GM08714 (cell line): Measurements from ENCODE around the gene RBP7.

Experiments used
- H3K4me3 ChIP-seq: fragments of 200-500 bp; sonication (Bioruptor generic); 2 replicates; pipeline ENCODE4 v1.5.1; 2014; ENCODE audit warnings: mild to moderate bottlenecking, low read length, inconsistent platforms
- ZNF274 ChIP-seq: IDR thresholded peaks from 2 replicates; pipeline ENCODE4 v1.6.1; 2012; ENCODE audit warnings: mild to moderate bottlenecking, low read depth, low read length

The RBP7 gene

GRCh38 chr1:10048601-10049000 lies 51.6 kb downstream of the RBP7 start:
- H3K4me3 ChIP-seq = no peak overlapping the region
- TF ChIP-seq ZNF274 = no peak

GRCh38 chr1:10050611-10051010 lies 53.6 kb downstream of the RBP7 start:
- TF ChIP-seq ZNF274 = no peak

GRCh38 chr1:10051656-10052055 lies 54.6 kb downstream of the RBP7 start:
- no peak for TF ChIP-seq ZNF274

More at GRCh38 chr1:10050611-10051010, 53.6 kb downstream of the RBP7 start:
- H3K4me3 ChIP-seq = no peak overlapping the region

GRCh38 chr1:10052347-10052746 lies 55.3 kb downstream of the RBP7 start:
- no peak overlapping the region for H3K4me3 ChIP-seq
- TF ChIP-seq ZNF274 = no peak

More at GRCh38 chr1:10051656-10052055, 54.6 kb downstream of the RBP7 start:
- no peak overlapping the region for H3K4me3 ChIP-seq

- H3K4me3 ChIP-seq = no peak overlapping the region
- TF ChIP-seq ZNF274 = no peak
Measured at GRCh38 chr1:10054465-10054864, 57.4 kb downstream of the RBP7 start.

GRCh38 chr1:10056599-10056987 lies 59.6 kb downstream of the RBP7 start:
- no peak for TF ChIP-seq ZNF274

GRCh38 chr1:10057343-10057742 lies 60.3 kb downstream of the RBP7 start:
- TF ChIP-seq ZNF274 = no peak
- H3K4me3 ChIP-seq = no peak overlapping the region

More at GRCh38 chr1:10056599-10056987, 59.6 kb downstream of the RBP7 start:
- no peak overlapping the region for H3K4me3 ChIP-seq

GRCh38 chr1:10057796-10058195 lies 60.8 kb downstream of the RBP7 start:
- no peak overlapping the region for H3K4me3 ChIP-seq
- no peak for TF ChIP-seq ZNF274

GRCh38 chr1:10059342-10059718 lies 62.3 kb downstream of the RBP7 start:
- TF ChIP-seq ZNF274 = no peak
- no peak overlapping the region for H3K4me3 ChIP-seq

- no peak overlapping the region for H3K4me3 ChIP-seq
- no peak for TF ChIP-seq ZNF274
Measured at GRCh38 chr1:10060311-10061100, 63.5 kb downstream of the RBP7 start.

GRCh38 chr1:10061276-10061675 lies 64.2 kb downstream of the RBP7 start:
- no peak for TF ChIP-seq ZNF274
- no peak overlapping the region for H3K4me3 ChIP-seq

GRCh38 chr1:10063878-10064277 lies 66.8 kb downstream of the RBP7 start:
- no peak for TF ChIP-seq ZNF274
- no peak overlapping the region for H3K4me3 ChIP-seq

- H3K4me3 ChIP-seq = no peak overlapping the region
- no peak for TF ChIP-seq ZNF274
Measured at GRCh38 chr1:10064416-10065343, 67.7 kb downstream of the RBP7 start.

GRCh38 chr1:10065344-10065685 lies 68.3 kb downstream of the RBP7 start:
- TF ChIP-seq ZNF274 = no peak
- H3K4me3 ChIP-seq = no peak overlapping the region
